Measurements from ENCODE around the gene PPFIA4.

DNA sequence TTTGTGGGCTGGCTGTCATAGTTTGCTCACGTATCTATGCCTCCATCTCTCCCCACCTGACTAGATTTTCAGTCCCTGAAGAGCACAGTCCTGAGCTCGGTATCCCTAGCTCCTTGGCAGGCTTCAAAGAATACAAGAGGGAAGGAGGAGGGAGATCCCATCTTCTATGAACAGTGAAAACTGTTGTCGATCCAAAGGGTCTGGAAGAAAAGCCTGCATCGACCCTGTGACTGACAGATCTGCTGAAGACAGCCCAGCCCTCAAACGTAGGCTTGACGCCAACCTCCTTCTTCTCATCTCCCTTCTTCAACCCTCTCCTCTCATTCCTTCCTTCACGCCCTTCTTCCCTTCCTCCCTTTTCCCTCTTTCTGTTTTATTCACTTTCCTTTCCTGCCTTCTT, 87.9 kb downstream of the PPFIA4 start:
- TF ChIP-seq, protein P1, sequence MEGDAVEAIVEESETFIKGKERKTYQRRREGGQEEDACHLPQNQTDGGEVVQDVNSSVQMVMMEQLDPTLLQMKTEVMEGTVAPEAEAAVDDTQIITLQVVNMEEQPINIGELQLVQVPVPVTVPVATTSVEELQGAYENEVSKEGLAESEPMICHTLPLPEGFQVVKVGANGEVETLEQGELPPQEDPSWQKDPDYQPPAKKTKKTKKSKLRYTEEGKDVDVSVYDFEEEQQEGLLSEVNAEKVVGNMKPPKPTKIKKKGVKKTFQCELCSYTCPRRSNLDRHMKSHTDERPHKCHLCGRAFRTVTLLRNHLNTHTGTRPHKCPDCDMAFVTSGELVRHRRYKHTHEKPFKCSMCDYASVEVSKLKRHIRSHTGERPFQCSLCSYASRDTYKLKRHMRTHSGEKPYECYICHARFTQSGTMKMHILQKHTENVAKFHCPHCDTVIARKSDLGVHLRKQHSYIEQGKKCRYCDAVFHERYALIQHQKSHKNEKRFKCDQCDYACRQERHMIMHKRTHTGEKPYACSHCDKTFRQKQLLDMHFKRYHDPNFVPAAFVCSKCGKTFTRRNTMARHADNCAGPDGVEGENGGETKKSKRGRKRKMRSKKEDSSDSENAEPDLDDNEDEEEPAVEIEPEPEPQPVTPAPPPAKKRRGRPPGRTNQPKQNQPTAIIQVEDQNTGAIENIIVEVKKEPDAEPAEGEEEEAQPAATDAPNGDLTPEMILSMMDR (optimal IDR thresholded peaks at IDR 0.05 in 1 of 3, IDR thresholded peaks at IDR 0.05 in 1 of 3, conservative IDR thresholded peaks at IDR 0.05 in 1 of 3; ENCODE audit: extremely low read depth in 1 of 3, insufficient read depth in 2 of 3, low read length in 3 of 3): no peak
- no peak for TF ChIP-seq EZH2 (IDR thresholded peaks at IDR 0.05; ENCODE audit: low read length)
